ENCODE measurements around the gene TEC.

DNA sequence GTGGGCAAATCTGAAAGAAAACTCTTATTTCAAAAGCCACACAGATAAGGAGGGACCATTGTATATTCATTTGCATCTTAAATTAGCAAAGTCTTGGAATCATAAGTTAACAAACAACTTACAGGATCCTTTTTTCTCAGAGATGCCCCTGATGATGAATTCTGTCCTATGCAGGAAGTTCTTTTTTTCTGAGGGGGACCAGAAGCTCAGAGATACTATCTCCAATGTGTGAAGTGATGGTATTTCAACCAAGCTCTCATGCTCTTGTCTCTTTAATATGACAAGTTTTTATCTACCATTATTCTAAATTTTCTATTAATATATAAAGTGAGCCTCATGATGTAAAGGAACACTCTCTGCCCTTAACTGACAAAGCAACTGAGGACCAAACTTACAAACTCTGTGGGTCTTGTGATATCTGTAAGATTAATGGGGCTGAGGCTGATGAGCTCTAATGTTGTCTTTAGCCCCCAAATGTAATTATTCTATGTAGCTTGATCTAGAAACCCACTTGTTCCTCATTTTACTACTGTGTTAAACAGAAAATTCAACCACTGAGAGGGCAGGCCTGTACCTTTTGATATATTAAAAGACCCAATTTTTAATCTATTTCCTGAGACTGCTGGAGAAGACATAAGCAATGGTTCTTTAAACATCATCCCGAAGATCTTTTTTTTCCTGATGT is 27.0 kb downstream of the TEC start:
- TF ChIP-seq, protein P1, sequence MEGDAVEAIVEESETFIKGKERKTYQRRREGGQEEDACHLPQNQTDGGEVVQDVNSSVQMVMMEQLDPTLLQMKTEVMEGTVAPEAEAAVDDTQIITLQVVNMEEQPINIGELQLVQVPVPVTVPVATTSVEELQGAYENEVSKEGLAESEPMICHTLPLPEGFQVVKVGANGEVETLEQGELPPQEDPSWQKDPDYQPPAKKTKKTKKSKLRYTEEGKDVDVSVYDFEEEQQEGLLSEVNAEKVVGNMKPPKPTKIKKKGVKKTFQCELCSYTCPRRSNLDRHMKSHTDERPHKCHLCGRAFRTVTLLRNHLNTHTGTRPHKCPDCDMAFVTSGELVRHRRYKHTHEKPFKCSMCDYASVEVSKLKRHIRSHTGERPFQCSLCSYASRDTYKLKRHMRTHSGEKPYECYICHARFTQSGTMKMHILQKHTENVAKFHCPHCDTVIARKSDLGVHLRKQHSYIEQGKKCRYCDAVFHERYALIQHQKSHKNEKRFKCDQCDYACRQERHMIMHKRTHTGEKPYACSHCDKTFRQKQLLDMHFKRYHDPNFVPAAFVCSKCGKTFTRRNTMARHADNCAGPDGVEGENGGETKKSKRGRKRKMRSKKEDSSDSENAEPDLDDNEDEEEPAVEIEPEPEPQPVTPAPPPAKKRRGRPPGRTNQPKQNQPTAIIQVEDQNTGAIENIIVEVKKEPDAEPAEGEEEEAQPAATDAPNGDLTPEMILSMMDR (conservative IDR thresholded peaks at IDR 0.05) = no peak
- TF ChIP-seq ZFX (IDR thresholded peaks at IDR 0.05) = no peak

Data from C4-2B (cell line).